DOHH2 (cell line): ENCODE data around the gene UNC50.

Experiments used
- EZH2phosphoT487 ChIP-seq: fragments of 200-600 bp; sonication (generic); IDR thresholded peaks from 2 replicates; pipeline ENCODE4 v1.6.1; 2017; ENCODE audit warnings: borderline replicate concordance, mild to moderate bottlenecking, antibody characterized with exemption, low read length, moderate library complexity, mixed read lengths
- TF ChIP-seq, protein P1 (sequence below): fragments of 200-600 bp; sonication (generic); IDR thresholded peaks from one replicate; pipeline ENCODE4 v1.5.1; 2014; ENCODE audit warnings: antibody characterized with exemption, mild to moderate bottlenecking, low read depth, low read length; ENCODE audit not compliant: poor library complexity, severe bottlenecking

DNA sequence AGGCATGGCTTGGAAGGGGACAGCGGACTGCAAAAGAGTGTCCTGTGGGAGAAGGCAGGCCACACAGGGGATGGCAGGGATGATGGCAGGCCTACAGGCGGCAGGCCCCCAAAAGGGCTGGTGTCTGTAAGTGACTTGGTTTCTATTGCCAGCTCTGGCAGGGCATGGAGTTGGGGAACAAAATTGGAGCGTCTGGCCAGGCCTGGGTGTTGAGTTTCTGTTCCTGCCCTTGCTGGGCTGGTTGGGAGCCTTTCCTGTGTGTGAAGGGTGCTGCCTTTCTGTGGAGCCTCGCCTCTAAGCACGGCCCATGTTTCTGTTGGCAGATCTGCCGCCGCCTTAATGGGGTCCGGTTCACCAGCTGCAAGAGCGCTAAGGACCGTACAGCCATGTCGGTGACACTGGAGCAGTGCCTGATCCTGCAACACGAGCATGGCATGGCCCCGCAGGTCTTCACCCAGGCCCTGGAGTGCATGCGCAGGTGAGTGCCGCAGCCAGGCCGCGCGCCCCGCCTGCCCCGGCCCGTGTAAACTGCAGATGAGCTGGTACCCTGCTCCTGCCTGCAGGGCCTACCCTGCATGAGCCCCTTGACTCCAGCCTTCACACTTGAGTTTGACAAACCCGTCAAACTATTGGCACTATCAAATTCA is 31.6 kb upstream of the UNC50 start:
- TF ChIP-seq, protein P1, sequence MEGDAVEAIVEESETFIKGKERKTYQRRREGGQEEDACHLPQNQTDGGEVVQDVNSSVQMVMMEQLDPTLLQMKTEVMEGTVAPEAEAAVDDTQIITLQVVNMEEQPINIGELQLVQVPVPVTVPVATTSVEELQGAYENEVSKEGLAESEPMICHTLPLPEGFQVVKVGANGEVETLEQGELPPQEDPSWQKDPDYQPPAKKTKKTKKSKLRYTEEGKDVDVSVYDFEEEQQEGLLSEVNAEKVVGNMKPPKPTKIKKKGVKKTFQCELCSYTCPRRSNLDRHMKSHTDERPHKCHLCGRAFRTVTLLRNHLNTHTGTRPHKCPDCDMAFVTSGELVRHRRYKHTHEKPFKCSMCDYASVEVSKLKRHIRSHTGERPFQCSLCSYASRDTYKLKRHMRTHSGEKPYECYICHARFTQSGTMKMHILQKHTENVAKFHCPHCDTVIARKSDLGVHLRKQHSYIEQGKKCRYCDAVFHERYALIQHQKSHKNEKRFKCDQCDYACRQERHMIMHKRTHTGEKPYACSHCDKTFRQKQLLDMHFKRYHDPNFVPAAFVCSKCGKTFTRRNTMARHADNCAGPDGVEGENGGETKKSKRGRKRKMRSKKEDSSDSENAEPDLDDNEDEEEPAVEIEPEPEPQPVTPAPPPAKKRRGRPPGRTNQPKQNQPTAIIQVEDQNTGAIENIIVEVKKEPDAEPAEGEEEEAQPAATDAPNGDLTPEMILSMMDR, result no peak
- no peak for TF ChIP-seq EZH2phosphoT487
